ENCODE measurements around the gene YEATS2.

YEATS2 gene

GRCh38 chr3:183800243-183800863 is 102.8 kb downstream of the YEATS2 start:
- DNase-seq (ENCODE audit: extremely low read depth, low read depth) = no peak
- no peak overlapping the region for H3K4me3 ChIP-seq (replicated peaks; ENCODE audit: low read depth, low read length)
- no peak for TF ChIP-seq CTCF (IDR thresholded peaks at IDR 0.05; ENCODE audit: low read depth, low read length, missing control alignments)

GRCh38 chr3:183801601-183802000 is 104.0 kb downstream of the YEATS2 start:
- DNase-seq (ENCODE audit: extremely low read depth, low read depth) = no peak
- no peak for TF ChIP-seq CTCF (IDR thresholded peaks at IDR 0.05; ENCODE audit: low read depth, low read length, missing control alignments)
- H3K4me3 ChIP-seq (replicated peaks; ENCODE audit: low read depth, low read length) = no peak overlapping the region

- no peak for TF ChIP-seq CTCF (IDR thresholded peaks at IDR 0.05; ENCODE audit: low read depth, low read length, missing control alignments)
- DNase-seq (ENCODE audit: extremely low read depth, low read depth) = no peak
- no peak overlapping the region for H3K4me3 ChIP-seq (replicated peaks; ENCODE audit: low read depth, low read length)
Measured at GRCh38 chr3:183802989-183803388, 105.4 kb downstream of the YEATS2 start.

- DNase-seq (ENCODE audit: extremely low read depth, low read depth) = no peak
- TF ChIP-seq CTCF (IDR thresholded peaks at IDR 0.05; ENCODE audit: low read depth, low read length, missing control alignments) = no peak
Measured at GRCh38 chr3:183807209-183807728, 109.7 kb downstream of the YEATS2 start.

GRCh38 chr3:183807881-183808280 is 110.3 kb downstream of the YEATS2 start:
- H3K4me3 ChIP-seq (replicated peaks; ENCODE audit: low read depth, low read length) = no peak overlapping the region
- no peak for TF ChIP-seq CTCF (IDR thresholded peaks at IDR 0.05; ENCODE audit: low read depth, low read length, missing control alignments)
- no peak for DNase-seq (ENCODE audit: extremely low read depth, low read depth)

More at GRCh38 chr3:183807209-183807728, 109.7 kb downstream of the YEATS2 start:
- no peak overlapping the region for H3K4me3 ChIP-seq (replicated peaks; ENCODE audit: low read depth, low read length)

- H3K4me3 ChIP-seq (replicated peaks; ENCODE audit: low read depth, low read length) = no peak overlapping the region
- TF ChIP-seq CTCF (IDR thresholded peaks at IDR 0.05; ENCODE audit: low read depth, low read length, missing control alignments) = no peak
- DNase-seq (ENCODE audit: extremely low read depth, low read depth) = no peak
Measured at GRCh38 chr3:183808355-183808754, 110.8 kb downstream of the YEATS2 start.

GRCh38 chr3:183809270-183809669 is 111.7 kb downstream of the YEATS2 start:
- TF ChIP-seq CTCF (IDR thresholded peaks at IDR 0.05; ENCODE audit: low read depth, low read length, missing control alignments) = no peak

More at GRCh38 chr3:183809270-183809669, 111.7 kb downstream of the YEATS2 start:
- DNase-seq (ENCODE audit: extremely low read depth, low read depth) = no peak
- no peak overlapping the region for H3K4me3 ChIP-seq (replicated peaks; ENCODE audit: low read depth, low read length)
